Iris pigment epithelial cell (primary cell): Measurements from ENCODE around the gene PARK7.

Experiments used
- DNase-seq: peaks from one replicate; pipeline ENCODE4 v3.0.0-alpha.2; 2011; ENCODE audit warnings: low read depth

Gene PARK7

GRCh38 chr1:8024329-8024728 lies 62.8 kb downstream of the PARK7 start:
- DNase-seq: peak; percentile 24

DNA sequence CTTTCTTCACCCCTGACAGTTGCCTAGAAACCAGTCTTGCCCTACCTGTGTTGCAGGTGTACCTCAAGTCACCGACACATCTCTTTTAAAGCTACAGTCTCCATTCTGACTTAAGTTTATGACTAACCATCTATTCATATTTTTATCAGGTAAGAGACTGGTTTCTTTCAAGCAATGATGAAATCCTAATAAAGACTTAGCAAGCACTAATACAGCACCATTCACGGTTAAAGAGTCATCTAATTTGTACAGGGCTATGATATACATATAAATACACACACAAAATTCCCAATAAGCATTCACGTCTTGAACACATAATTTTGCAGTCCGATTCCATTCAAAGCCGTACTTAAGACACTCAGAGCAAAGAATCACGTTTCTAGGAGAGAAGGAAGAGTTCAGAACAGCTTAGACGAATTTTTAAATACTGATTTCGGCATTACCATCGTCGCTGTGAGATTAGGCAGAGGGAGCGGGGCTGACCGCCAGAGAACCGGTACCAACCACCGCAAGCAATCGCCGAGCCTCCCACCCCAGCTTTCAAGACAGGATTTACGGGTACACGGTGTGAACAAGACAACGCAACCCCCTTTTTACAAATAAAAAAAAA lies 63.7 kb downstream of the PARK7 start:
- DNase-seq: peak; percentile 64

DNA sequence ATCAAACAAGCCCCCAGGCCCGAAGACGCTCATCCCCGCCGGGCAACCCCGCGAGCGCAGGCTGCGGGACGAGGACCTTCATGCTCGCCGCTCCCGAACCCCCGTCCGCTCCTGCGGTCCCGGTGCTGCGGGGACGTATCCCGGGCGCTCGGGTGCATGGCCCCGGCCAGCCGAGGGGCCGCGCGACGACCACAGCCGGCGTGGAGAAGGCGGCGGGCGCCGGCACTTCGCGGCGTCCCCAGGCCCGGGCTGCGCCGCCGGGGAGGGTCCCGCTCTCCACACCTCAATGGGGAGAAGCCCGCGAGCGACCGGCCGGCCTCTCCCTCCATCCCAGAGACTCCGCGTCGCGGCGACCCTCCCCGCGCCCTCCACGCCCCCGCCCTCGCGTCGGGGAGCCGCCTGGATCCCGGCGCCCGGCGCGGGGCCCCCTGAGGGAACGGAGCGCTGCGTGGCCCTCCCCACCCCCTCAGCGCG lies 64.2 kb downstream of the PARK7 start:
- no peak for DNase-seq

GRCh38 chr1:8026153-8026975 lies 64.9 kb downstream of the PARK7 start, which contains the start of gene ERRFI1:
ERRFI1 (minus strand) TSS chr1:8026309; CDS start chr1:8015619, 10,690 bp downstream.
- peak; percentile 95 for DNase-seq

DNA sequence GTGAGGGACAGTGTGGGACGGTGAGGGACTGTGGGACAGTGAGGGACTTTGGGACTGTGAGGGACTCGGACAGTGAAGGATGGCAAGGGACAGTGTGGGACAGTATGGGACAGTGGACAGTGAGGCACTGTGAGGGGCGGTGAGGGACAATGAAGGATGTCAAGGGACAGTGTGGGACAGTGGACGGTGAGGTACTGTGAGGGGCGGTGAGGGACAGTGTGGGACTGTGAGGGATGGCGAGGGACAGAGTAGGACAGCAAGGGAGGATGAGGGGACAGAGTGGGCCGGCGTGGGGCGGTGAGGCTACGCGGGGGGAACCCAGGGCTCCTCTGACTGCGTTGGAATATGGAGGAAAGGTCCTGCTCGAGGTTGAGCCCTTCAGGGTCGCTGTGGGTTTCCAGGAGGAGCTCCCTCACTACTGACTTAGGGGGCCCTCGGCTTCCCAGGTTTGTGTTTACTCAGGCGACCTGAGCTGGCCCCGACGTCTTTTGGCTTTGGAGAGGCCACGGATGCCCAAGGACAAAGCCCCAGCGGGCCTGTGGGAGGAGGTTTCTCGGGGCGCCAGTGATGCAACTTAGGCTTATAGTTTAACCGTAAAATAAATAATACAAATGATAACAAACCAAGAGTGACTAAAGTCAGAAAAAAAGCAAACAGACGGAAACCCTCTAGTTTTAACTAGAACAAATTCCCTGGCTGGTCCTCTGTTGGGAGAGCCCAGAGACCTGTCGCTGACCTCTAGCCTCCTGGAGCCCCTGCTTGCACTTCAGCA lies 65.7 kb downstream of the PARK7 start:
- peak; percentile 85 for DNase-seq

GRCh38 chr1:8027748-8028570 lies 66.4 kb downstream of the PARK7 start:
- peak; percentile 85 for DNase-seq

DNA sequence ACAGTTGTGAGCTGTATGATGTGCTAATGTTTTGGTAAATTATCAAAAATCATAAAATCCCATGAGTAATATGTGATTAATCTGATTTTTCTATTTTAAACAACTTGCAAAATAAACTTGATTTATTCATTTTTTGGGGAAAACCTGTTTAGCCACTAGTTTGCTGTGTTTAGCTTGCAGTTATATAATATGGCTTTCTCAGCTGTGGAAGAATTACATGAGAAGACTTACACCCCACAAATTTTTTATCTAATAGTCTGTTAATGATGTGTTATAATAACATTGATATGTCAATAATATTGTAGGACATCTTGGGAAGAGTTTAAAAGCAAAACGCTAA lies 67.0 kb downstream of the PARK7 start:
- DNase-seq: no peak

GRCh38 chr1:8031176-8031785 lies 69.8 kb downstream of the PARK7 start:
- peak; percentile 65 for DNase-seq

- DNase-seq: peak; percentile 64
Measured at GRCh38 chr1:8032366-8032910, 70.9 kb downstream of the PARK7 start.

- no peak for DNase-seq
Measured at GRCh38 chr1:8033322-8033721, 71.8 kb downstream of the PARK7 start.
